Vagina (tissue), 2 donors: ENCODE data around the gene BUD31.

Experiments used
- CTCF ChIP-seq, 3 experiments: fragments of 450-650 bp in 2 of 3; fragments of 200-600 bp in 1 of 3; sonication (generic) in 1 of 3; IDR thresholded peaks; one replicate each; pipeline ENCODE4 v1.5.1; 2017 to 2019; ENCODE audit warnings: antibody characterized with exemption in 3 of 3, mild to moderate bottlenecking in 2 of 3, moderate library complexity in 2 of 3
- POLR2A ChIP-seq, 2 donors: fragments of 450-650 bp; IDR thresholded peaks; one replicate each; pipeline ENCODE4 v1.6.1; 2017; ENCODE audit warnings: antibody characterized with exemption in 2 of 2, mild to moderate bottlenecking in 2 of 2, moderate library complexity in 2 of 2
- POLR2AphosphoS5 ChIP-seq, 2 donors: sonication (generic); formaldehyde crosslinking; IDR thresholded peaks; one replicate each; pipeline ENCODE4 v1.9.0; 2017; ENCODE audit warnings: antibody characterized with exemption in 2 of 2, mild to moderate bottlenecking in 2 of 2, low read depth in 1 of 2; ENCODE audit not compliant: insufficient read depth in 1 of 2

- TF ChIP-seq CTCF (IDR thresholded peaks at IDR 0.05) (no peak), POLR2AphosphoS5 (IDR thresholded peaks at IDR 0.05; ENCODE audit: insufficient read depth in 1 of 2, low read depth in 1 of 2) (no peak), POLR2A (IDR thresholded peaks at IDR 0.05) (no peak)
These were observed 47.5 kb downstream of the BUD31 start for GRCh38 chr7:99456288-99456687.
